Measurements from ENCODE around the gene KRT2. TPM values are rescaled to one million over a fixed set of nuclear protein-coding genes. Genes with fewer than 3 reads are reported as not detected.
"Not testable (repeated sequence)": the region's sequence is repeated elsewhere in the genome, so short reads cannot be mapped to it uniquely, and the experiment has no call there.

The KRT2 gene
- total and polyA plus RNA-seq, 10 donors = 0.07 to 0.52 (median 0.34) TPM; not detected in 4

DNA sequence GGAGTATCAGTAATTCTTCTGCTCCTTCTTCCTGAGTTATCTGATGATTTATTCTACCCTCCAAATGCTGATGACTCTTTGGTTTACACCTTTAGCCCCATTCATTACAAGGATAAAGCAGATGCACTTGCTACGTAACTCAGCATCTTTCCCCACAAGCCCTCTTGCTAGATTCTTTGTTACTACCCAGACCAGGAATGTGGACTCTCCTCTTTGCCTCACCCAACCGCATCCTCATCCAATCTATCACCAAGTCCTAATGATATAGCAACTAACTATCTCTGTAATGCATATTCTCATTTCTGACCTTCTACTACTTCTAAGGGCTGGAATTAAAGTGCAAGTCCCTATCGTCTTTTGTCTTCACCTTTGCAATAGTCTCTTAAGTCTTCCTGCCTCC is 18.9 kb upstream of the KRT2 start:
- WGBS, 5 donors = 87 to 93% (median 92%) methylated on average over 3 of the region's 3 CpGs
- no peaks in the 10 kb centered on the region for H3K36me3 ChIP-seq

DNA sequence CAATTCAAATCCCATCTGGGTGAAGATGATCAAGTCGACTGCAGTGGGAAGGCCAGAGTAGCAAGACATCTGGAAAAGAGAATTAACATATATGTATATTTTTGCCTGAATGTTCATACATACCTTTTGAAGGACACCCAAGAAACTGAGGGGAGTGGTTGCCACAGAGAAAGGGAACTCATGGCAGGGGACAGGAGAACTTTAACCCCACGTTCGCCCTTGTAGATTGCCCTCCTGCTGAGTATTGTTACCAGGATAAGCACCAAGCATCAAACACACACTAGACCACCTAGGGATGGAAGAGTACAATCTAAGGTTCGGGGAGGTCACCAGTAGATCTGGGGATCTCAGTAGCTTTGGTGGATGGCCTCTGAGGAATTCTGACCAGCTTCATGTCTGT is 18.5 kb upstream of the KRT2 start:
- no peaks in the 10 kb centered on the region for H3K9me3 ChIP-seq

More for the DNA sequence above, 18.9 kb upstream of the KRT2 start:
- DNase-seq = no peak
- TF ChIP-seq, protein P1, sequence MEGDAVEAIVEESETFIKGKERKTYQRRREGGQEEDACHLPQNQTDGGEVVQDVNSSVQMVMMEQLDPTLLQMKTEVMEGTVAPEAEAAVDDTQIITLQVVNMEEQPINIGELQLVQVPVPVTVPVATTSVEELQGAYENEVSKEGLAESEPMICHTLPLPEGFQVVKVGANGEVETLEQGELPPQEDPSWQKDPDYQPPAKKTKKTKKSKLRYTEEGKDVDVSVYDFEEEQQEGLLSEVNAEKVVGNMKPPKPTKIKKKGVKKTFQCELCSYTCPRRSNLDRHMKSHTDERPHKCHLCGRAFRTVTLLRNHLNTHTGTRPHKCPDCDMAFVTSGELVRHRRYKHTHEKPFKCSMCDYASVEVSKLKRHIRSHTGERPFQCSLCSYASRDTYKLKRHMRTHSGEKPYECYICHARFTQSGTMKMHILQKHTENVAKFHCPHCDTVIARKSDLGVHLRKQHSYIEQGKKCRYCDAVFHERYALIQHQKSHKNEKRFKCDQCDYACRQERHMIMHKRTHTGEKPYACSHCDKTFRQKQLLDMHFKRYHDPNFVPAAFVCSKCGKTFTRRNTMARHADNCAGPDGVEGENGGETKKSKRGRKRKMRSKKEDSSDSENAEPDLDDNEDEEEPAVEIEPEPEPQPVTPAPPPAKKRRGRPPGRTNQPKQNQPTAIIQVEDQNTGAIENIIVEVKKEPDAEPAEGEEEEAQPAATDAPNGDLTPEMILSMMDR (IDR thresholded peaks at IDR 0.05 in 8 of 11, conservative IDR thresholded peaks at IDR 0.05 in 3 of 11) = no peak
- TF ChIP-seq POLR2A (IDR thresholded peaks at IDR 0.05) (no peak), POLR2AphosphoS5 (IDR thresholded peaks at IDR 0.05) (no peak)
- no peak overlapping the region for H3K4me3 ChIP-seq
- H3K27me3 ChIP-seq (replicated peaks in 1 of 7) = peaks cover 0 to 14% (median 0%) of the 10 kb centered on the region in 7 donors
- H3K27ac ChIP-seq = no peak overlapping the region
- H3K9me3 ChIP-seq = no peaks in the 10 kb centered on the region
- no peaks in the 10 kb centered on the region for H3K4me1 ChIP-seq
- intact Hi-C loops (cut with DNase I; ENCODE audit: low total_unique reads) = no loop called here

DNA sequence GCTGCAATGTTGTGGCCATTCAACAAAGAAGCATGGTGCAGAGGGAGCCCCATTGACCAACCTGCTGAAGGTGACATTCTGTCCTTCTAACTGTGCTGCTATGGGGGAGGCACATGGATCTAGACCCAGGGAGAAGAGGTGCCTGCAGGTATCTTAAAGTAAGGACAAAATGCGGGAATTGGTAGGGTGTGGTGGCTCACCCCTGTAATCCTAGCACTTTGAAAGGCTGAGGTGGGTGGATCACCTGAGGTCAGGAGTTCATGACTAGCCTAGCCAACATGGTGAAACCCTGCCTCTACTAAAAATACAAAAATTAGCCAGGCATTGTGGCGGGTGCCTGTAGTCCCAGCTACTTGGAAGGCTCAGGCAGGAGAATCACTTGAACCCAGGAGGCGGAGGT is 17.9 kb upstream of the KRT2 start:
- H3K27ac ChIP-seq; H3K4me3 ChIP-seq; H3K27me3 ChIP-seq (replicated peaks in 1 of 7); H3K36me3 ChIP-seq; DNase-seq; intact Hi-C loops (cut with DNase I; ENCODE audit: low total_unique reads); H3K4me1 ChIP-seq; H3K9me3 ChIP-seq: not testable (repeated sequence)
- 79 to 97% (median 84%) methylated on average over 3 of the region's 3 CpGs for WGBS, 5 donors

More for the DNA sequence above, 18.5 kb upstream of the KRT2 start:
- intact Hi-C loops (cut with DNase I; ENCODE audit: low total_unique reads) = no loop called here
- no peaks in the 10 kb centered on the region for H3K36me3 ChIP-seq
- H3K4me3 ChIP-seq = no peak overlapping the region
- 79 to 90% (median 82%) methylated on average over 4 of the region's 4 CpGs for WGBS, 5 donors
- peaks cover 0 to 10% (median 0%) of the 10 kb centered on the region in 7 donors for H3K27me3 ChIP-seq (replicated peaks in 1 of 7)
- no peak for TF ChIP-seq POLR2A (IDR thresholded peaks at IDR 0.05)
- no peak for TF ChIP-seq POLR2AphosphoS5 (IDR thresholded peaks at IDR 0.05)
- TF ChIP-seq, protein P1 (IDR thresholded peaks at IDR 0.05 in 8 of 11, conservative IDR thresholded peaks at IDR 0.05 in 3 of 11) = no peak
- no peak overlapping the region for H3K27ac ChIP-seq
- no peak for DNase-seq
- no peaks in the 10 kb centered on the region for H3K4me1 ChIP-seq

DNA sequence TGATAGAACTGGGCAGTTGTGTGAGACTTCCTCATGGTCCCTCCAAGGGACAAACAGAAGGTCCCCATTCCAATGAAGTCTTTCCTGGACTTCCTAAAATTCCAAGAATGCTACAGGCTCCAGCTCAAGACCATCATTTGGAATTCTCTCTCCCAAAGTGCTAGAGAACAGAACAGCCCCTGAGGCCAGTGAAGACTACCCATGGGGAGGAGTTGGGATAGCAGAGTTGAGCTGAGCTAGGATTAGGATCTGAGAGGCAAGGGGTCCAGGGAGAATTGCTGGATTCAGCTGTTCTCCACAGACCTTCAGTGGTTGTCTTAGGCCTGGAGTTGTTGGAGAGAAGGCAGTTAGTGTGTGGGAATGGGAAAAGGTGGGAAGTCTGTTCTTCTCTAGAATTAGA is 17.4 kb upstream of the KRT2 start:
- TF ChIP-seq POLR2AphosphoS5 (IDR thresholded peaks at IDR 0.05) = no peak
- no peak for TF ChIP-seq POLR2A (IDR thresholded peaks at IDR 0.05)
- intact Hi-C loops (cut with DNase I; ENCODE audit: low total_unique reads) = no loop called here
- no peak for DNase-seq
- Histone ChIP-seq H3K9me3 (no peaks in the 10 kb centered on the region), H3K27me3 (replicated peaks in 1 of 7) (peaks cover 0 to 9% (median 0%) of the 10 kb centered on the region in 7 donors), H3K4me1 (no peaks in the 10 kb centered on the region), H3K4me3 (no peak overlapping the region), H3K27ac (no peak overlapping the region), H3K36me3 (no peaks in the 10 kb centered on the region)

DNA sequence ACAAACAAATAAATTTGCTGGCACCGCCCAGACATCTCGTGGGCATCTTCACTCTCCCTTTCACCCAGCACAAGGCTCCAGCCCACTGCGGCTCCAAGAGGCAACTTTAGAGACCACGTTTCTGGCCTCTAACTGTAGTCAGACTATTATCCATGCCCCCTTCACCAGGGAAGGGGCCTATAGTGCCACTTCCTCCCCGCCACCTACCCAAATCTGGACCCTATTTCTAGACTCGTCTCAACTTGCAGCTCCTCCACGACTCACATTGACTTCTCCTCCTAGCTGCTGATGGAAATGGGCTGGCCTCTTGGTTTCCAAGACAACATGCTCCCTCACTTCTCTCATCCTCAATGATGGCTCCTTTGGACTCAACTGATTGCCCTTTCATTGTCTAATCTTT is 15.9 kb upstream of the KRT2 start:
- no peak for TF ChIP-seq POLR2A (IDR thresholded peaks at IDR 0.05)
- TF ChIP-seq, protein P1 (IDR thresholded peaks at IDR 0.05 in 8 of 11, conservative IDR thresholded peaks at IDR 0.05 in 3 of 11) = no peak
- no peak for TF ChIP-seq POLR2AphosphoS5 (IDR thresholded peaks at IDR 0.05)
- intact Hi-C loops (cut with DNase I; ENCODE audit: low total_unique reads) = no loop called here
- 77 to 93% (median 83%) methylated on average over 7 of the region's 7 CpGs for WGBS, 5 donors

More for the DNA sequence above, 15.9 kb upstream of the KRT2 start:
- Histone ChIP-seq H3K27ac (no peak overlapping the region), H3K9me3 (no peaks in the 10 kb centered on the region), H3K4me1 (no peaks in the 10 kb centered on the region), H3K4me3 (no peak overlapping the region), H3K27me3 (replicated peaks in 1 of 7) (peaks cover 0 to 17% (median 0%) of the 10 kb centered on the region in 7 donors), H3K36me3 (no peaks in the 10 kb centered on the region)
- DNase-seq = no peak

All from spleen (tissue), 11 donors.